ENCODE measurements around the gene STK38L.

Gene STK38L

DNA sequence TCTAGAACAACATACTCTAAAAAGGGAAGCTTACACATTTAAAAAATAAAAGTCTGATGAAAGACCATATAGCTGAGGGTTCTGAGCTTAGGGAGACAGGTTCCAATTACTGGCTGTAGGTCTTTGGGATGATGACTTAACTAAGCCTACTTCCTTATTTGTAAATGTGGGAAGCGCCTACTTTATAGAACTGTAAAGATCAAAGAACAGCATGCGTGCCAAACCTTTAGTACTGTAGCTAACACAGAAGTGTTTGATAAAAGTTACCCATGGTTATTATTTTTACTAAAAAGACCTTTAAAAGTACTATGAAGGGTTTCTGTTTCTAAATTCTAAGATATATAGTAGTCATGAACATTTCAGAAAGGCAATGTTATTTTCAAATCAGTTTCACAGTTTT lies 35.7 kb downstream of the STK38L start:
- peak; percentile 14 for DNase-seq

DNA sequence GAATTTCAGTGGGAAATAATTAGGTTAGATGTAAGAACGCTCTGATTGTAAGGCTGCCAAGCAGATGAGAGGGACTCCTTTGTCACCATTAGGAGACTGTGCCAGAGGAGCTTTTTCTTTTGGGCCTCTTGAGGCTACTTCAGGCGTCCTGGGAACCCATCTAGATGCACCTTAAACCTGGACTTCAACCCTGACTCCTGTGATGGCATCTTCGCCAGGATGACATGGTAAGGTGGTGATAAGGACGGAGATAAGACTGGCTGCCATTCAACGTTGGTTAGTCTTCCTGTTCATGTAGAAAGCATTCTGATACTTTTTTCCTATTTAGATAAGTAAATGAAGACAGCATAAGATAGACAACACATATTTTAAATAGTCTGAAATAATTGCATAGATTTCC lies 36.3 kb downstream of the STK38L start:
- no peak for DNase-seq

DNA sequence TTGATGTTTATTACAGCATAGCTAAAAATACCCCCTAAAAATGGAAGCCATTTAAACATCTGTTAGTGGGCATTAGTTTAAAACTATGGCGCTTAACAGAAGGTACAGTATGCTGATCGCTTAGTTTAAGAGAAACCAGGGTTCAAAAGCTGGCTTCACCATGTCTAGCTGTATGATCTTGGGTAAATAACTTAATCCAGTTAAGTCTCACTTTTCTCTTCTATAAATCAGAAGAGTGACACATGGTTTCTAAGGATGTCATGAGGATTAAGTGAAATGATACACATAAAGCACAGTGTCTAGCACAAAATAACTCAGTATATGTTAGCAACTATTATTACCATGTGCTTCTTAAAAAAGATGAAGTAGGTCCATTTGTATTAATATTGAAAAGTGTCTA lies 38.7 kb downstream of the STK38L start:
- no peak for DNase-seq

DNA sequence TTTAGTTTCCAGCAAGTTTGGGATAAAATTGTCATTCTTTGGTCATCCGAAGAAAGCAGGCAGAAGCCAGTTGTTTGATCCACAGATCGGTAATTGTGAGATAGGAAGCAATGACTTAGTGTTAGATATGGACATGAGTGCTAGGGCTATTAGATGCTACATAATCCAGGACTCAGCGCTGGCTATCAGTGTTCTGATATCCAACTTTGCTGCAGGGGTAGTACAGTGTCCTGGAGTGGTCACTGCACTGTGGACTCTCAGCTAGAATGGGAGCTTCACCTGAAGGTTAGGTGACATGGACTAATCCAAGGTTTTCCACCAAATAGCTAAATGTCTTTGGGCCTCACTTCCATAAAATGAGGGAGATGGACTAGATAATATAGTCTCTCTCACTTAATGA lies 39.9 kb downstream of the STK38L start:
- DNase-seq, result no peak

- DNase-seq, result peak; percentile 65
These were observed 40.7 kb downstream of the STK38L start for GRCh38 chr12:27284751-27285150.

DNA sequence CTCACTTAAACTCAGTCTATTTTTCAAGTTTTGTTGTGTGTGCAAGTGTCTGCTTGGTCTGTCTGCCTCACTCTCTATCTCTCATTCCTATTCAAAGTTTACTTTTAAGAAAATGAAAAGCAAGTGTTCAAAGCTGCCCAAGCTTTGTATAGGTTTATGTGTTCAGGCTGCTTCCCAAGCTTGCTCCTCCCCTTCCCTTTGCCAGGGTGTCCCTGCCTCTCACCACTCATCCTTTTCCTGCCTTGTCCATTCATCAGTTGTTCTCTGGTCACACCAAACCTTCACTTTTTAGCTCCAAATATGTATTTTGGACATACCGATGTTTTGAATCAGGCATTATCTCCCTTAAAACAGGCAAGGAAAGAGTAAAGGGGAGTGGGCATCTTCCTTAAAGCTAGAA lies 41.3 kb downstream of the STK38L start:
- no peak for DNase-seq

GRCh38 chr12:27289414-27289813 lies 45.3 kb downstream of the STK38L start:
- no peak for DNase-seq

DNA sequence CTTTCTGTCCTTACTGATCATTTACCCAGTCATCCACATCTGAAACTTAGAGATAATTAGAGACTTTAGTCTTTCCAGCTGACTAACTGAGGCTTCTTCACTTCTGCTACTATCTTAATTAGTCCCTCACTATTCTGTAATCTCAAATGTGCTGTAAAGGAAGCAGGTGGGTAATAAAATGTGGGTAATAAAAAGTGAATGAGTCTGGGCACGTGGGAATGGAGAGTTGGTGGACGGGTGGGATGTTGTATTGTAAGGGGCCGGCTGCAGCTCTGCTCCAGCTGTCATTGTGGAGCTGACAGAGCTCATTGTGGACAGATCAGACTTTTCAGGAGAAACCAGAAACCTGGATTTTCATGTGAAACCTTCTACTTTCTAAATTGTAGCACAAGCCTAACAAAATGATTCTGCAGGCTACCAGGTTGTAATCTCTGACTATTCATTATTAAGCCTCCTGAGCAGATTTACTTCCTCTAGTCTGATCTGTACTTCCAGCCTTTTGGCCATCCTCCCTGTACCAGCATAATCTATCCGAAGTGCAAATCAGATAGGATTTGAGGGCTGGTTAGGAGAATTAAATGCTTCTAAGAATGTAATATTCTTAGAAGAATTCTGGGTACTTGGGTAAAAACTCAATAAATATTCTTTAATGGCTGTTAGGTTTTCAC lies 46.5 kb downstream of the STK38L start:
- DNase-seq, result no peak

- DNase-seq, result no peak
These were observed 47.8 kb downstream of the STK38L start for GRCh38 chr12:27291862-27292261.

DNA sequence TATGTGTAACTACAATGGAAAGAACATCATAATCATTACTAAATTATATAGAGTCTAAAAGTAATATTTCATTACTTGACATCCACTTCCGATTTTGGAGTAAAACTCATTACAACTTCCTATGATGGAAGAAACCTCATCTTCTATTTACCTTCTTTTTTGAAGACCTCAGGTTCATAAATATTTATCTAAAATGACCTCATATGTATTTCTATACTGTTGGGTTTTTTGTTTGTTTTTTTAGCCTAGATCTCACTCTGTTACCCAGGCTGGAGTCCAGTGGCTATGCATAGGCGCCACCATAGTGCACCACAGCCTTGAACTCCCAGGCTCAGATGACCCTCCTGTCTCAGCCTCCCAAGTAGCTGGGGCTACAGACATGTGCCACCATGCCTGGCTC lies 48.6 kb downstream of the STK38L start:
- no peak for DNase-seq

DNA sequence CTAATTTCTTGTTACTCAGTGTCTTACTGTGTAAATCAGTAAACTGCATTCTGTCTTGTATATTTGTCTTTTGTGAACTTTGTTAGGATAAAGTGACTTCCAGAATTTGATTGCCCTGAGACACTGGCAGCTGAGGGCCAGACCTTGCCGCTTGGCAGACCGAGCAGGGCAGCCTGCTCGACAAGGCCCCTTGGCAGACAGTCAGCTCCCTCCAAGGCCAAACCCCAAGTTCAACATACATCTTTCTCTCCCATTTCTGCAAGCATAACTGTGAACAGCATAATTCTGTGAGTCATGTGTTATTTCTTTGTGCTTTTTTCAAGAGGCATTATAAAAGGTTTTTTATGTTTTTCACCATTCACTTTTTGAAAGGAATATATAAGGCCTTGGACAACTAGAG lies 49.4 kb downstream of the STK38L start:
- peak; percentile 18 for DNase-seq

GRCh38 chr12:27296674-27297073 lies 52.6 kb downstream of the STK38L start:
- no peak for DNase-seq

DNA sequence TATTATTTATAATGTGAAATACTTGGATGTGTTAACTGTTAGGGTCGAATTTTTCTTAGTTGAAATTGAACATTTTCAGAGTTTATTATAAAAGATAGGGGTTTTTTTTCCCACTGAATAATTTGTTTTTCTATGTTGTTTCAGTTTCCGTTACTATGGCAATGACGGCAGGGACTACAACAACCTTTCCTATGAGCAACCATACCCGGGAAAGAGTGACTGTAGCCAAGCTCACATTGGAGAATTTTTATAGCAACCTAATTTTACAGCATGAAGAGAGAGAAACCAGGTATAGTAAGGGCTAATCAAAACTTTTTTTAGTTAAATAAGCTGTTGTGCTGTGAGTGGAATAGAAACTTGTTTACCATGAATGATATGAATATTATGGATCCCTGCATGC lies 53.5 kb downstream of the STK38L start:
- no peak for DNase-seq

DNA sequence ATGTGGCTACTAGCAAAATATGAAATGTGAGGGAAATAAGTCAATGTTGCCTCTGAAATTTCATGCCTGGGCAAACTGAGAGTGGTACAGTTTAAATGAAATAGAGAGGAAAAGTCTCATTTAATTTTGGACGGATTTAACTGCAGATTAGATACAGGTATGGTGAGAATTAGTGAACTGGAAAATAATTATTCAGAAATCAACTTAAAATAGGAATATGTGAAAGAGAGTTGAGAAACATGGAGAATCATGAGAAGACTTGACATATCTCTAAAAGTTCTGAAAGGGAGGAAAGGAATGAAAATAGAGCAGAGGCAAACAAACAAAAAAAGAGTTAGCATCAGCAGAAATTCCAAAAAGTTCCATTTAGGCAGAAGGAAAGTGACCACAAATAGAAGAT lies 55.0 kb downstream of the STK38L start:
- DNase-seq, result no peak

- DNase-seq, result no peak
These were observed 56.1 kb downstream of the STK38L start for GRCh38 chr12:27300226-27300625.

DNA sequence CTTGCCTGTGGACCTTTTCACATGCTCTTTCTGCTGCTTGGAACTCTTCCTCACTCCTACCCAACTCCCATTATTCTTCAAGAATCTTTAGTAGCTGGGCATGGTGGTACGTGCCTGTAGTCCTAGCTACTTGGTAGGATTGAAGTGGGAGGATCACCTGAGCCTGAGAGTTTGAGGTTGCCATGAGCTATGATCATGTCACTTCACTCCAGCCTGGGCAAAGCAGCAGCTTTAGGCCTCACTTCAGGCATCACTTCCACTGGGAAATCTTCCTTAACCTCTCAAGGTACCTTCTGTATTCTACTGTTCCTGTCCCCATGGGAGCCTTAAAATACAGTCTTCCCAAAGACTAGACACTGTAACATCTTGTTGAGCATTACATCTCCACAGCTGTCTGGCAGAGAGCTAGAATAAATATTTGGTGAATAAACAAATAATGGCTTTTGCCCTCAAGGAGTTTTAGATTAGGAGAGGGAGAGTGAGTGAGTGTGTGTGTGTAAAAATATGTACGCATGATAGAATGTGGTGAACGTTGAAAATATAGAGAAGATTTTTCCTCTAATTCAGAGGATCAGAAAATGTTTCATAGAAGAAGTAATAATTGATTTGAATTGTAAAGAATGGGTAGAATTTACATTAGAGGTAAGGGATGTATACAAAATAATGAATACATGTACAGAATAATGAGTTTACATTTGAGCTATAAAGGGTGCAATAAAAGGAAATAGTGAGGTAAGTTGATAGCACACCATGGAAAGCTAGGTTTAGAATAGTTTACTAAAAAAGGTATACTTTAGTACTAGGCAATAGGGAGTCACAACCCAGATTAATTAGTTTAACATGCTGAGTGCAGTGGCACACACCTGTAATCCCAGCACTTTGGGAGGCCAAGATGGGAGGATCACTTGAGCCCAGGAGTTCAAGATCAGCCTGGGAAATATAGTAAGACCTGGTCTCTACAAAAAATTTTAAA lies 59.3 kb downstream of the STK38L start:
- no peak for DNase-seq

DNA sequence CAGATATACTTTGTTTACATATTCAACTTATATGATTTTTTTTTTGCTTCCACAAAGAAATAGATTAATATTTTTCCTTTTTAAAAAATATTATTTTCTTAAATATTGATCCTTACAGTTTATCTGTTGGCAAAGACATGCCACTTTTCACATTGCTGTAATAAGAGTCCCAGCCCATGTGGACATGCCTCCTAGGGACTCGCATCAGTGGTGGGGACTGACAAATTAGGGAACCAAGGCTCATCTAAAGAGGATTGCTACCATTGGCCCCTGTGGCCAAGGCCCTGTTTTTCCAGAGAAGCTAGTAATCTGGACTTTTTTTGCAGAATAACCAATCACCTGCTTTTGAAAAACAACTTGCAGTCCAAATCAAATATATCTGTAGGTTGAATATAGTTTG lies 60.8 kb downstream of the STK38L start:
- DNase-seq, result no peak

DNA sequence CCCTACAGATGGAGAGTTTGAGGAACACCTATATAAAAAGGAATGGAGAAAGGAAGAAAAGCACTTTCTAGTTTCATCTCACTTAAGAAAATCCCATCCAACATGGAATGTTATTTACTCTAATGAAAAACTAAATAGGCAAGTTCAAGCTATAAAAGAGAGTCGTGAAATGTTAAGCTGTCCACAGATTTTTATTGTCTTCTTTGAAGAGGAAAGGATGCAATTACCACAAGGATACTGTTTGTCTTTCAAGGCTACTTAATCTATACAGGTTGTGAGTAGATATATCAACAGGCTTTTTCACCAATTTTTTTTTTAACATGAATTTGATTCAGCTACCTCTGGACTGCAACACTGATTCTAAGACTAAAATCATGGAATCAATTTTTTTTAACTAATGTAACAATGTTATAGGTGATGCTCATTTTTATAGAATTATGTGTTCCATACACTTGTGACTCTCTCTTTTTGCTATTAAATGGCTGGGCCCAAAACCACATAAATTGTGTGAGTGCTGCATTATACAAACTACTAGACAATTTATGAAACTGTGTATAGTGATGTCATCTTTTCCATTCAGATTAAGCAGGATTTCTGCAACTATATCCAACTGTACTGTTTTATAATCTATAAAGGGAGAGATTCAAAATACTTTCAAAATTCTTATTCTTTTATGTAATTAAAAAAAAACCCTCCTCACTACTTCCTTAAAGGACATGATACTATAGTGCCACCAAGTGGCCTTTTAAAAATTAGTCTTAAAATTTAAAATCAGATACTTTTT lies 61.8 kb downstream of the STK38L start:
- DNase-seq, result peak; percentile 41

DNA sequence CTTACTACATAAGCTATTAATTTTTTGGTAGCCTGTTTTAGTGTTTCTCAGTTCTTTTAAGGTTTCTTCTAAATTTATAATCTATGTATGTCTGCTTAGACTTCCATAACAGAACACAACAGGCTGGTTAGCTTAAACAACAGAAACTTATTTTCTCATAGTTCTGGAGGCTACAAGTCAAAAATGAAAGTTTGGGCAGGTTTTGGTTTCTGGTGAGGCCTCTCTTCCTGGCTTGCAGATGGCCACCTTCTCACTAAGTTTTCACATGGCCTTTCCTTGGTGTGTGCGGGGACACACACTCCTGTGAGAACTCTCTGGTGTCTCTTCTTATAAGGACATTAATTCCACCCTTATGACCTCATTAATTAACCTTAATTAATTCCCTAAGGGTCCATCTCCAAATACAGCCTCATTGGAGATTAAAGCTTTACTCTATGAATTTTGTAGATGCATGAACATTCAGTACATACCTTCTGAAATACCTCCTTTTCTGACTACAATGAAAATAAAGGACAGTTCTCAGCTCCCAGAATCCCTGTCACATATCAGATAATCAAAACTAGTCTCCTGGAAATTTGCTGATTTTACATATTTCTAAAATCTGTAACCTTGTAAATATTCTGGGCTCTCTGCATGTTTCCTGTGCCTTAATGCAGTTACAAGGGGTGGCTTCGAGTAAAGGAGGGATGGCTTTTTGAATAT lies 65.4 kb downstream of the STK38L start:
- no peak for DNase-seq

DNA sequence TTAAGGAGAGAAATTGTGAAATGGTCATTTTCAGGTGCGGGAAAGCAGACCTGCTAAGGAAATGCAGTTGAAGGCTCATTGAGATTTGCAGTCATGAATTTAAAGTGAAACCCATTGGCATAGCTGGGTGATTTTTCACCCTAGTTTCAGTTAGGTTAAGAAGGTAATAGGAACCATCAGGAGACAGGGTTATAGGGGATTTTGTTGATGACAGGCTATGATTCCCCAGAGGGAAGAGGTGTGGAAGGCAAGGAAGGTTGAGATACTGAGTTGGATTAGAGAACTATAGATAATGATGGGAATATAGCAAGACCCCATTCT lies 65.9 kb downstream of the STK38L start:
- no peak for DNase-seq

DNA sequence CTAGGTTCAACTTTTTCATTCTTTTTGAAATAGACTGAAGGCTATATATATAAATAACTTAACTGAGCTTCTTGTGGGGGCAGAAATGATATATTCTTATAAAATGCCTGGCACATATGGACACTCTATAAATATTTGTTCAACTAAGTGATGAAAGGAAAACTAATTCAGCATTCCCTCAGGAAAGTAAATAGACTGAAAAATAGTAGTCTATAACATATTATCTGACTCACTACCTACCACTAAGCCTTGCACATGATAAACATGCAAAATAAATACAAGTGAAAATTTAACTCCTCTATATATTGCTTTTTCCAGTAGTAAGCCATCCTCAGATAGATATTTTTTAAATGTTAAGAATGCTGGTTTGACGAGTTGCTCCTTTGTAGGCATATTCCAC lies 72.9 kb downstream of the STK38L start:
- DNase-seq, result no peak

GRCh38 chr12:27319409-27319808 lies 75.3 kb downstream of the STK38L start:
- peak; percentile 81 for DNase-seq

- no peak for DNase-seq
These were observed 75.8 kb downstream of the STK38L start for GRCh38 chr12:27319848-27320247.
